HFF-Myc (cell line): ENCODE measurements around the gene SLC26A2.
A peak's percentile ranks its signal among the peaks of the same experiment; 100 is the strongest.

Source experiments
- DNase-seq: peaks from one replicate; pipeline ENCODE4 v3.0.0-alpha.2; 2011; ENCODE audit warnings: low read depth; ENCODE audit errors: extremely low read depth
- H3K4me3 ChIP-seq: replicated peaks from 2 replicates; pipeline ENCODE4 v1.5.1; 2011; ENCODE audit warnings: low read depth, mild to moderate bottlenecking, control low read depth, low read length
- TF ChIP-seq, protein P1 (sequence below): IDR thresholded peaks from 2 replicates; pipeline ENCODE4 v1.5.1; 2012; ENCODE audit warnings: mild to moderate bottlenecking, low read depth, low read length, control low read depth; ENCODE audit errors: missing control alignments

The SLC26A2 gene

GRCh38 chr5:149951138-149951749, 9.3 kb upstream of the SLC26A2 start:
- TF ChIP-seq, protein P1, sequence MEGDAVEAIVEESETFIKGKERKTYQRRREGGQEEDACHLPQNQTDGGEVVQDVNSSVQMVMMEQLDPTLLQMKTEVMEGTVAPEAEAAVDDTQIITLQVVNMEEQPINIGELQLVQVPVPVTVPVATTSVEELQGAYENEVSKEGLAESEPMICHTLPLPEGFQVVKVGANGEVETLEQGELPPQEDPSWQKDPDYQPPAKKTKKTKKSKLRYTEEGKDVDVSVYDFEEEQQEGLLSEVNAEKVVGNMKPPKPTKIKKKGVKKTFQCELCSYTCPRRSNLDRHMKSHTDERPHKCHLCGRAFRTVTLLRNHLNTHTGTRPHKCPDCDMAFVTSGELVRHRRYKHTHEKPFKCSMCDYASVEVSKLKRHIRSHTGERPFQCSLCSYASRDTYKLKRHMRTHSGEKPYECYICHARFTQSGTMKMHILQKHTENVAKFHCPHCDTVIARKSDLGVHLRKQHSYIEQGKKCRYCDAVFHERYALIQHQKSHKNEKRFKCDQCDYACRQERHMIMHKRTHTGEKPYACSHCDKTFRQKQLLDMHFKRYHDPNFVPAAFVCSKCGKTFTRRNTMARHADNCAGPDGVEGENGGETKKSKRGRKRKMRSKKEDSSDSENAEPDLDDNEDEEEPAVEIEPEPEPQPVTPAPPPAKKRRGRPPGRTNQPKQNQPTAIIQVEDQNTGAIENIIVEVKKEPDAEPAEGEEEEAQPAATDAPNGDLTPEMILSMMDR, result no peak
- no peak for DNase-seq
- no peak overlapping the region for H3K4me3 ChIP-seq

DNA sequence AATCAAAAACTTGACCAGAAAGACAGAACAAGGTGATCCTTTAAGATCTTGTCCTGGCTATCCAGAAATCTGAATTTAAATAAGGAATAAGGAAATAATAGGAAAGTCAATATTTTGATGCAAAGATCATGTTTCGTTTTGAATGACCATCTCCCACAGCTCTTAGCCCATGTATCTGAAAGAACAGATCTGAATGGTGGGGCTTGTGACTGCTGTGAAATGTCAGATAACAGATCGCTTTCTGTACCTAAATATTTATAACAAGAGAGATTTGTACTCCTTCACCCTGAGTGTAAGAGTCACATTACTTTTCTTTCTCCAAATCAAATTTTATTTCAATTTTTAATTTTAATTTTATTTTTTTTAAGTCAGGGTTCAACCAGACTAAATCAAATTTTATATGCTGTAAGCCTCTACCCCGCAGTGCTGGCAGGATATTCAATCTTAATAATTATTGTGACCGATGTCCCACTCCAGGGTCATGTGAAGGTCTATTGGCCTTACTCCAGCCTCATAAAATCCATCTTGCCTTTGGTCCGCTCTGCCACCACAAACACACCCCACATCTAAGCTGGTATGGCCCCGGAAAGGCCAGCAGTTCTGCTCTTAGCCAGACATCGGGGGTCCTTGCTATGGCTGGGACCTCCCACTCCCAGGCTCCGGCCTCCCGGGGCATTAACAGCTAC, 7.0 kb upstream of the SLC26A2 start:
- TF ChIP-seq, protein P1, result no peak
- no peak overlapping the region for H3K4me3 ChIP-seq
- no peak for DNase-seq

DNA sequence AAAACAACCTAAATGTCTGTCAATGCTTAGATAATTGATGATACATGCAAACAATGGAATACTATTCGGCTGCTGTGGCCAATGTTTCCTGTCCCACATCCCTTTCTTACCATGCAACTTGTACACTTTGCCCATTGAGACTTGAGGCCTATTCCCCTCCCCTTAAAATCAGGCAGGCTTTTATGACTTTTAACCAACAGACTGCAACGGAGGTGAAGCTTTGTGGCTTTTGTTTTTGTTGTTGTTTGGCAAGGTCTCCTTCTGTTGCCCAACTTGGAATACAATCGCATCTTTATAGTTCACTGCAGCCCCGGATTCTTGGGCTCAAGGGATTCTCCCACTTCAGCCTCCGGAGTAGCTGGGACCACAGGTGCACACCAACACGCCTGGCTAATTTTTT, 5.8 kb upstream of the SLC26A2 start:
- TF ChIP-seq, protein P1, result no peak
- DNase-seq, result no peak
- H3K4me3 ChIP-seq, result no peak overlapping the region

DNA sequence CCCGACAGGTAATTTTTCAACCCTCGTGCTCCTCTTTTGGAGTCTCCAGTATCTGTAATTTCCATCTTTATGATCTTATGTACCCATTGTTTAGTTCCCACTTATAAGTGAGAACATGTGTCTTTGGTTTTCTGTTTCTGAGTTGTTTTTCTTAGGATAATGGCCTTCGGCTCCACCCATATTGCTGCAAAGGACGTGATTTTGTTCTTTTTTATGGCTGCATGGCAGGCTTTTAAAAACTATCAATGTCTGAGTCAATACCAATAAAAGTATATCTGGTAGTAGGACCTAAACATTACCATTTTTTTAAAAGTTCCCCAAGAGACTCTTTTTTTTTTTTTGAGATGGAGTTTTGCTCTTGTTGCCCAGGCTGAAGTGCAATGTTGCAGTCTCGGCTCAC, 3.9 kb upstream of the SLC26A2 start:
- TF ChIP-seq, protein P1, result no peak
- DNase-seq, result peak; percentile 78

GRCh38 chr5:149957855-149958254, 2.7 kb upstream of the SLC26A2 start:
- peak; percentile 16 for DNase-seq
- H3K4me3 ChIP-seq, result no peak overlapping the region
- TF ChIP-seq, protein P1, result no peak

More for the DNA sequence above, 3.9 kb upstream of the SLC26A2 start:
- H3K4me3 ChIP-seq, result no peak overlapping the region

DNA sequence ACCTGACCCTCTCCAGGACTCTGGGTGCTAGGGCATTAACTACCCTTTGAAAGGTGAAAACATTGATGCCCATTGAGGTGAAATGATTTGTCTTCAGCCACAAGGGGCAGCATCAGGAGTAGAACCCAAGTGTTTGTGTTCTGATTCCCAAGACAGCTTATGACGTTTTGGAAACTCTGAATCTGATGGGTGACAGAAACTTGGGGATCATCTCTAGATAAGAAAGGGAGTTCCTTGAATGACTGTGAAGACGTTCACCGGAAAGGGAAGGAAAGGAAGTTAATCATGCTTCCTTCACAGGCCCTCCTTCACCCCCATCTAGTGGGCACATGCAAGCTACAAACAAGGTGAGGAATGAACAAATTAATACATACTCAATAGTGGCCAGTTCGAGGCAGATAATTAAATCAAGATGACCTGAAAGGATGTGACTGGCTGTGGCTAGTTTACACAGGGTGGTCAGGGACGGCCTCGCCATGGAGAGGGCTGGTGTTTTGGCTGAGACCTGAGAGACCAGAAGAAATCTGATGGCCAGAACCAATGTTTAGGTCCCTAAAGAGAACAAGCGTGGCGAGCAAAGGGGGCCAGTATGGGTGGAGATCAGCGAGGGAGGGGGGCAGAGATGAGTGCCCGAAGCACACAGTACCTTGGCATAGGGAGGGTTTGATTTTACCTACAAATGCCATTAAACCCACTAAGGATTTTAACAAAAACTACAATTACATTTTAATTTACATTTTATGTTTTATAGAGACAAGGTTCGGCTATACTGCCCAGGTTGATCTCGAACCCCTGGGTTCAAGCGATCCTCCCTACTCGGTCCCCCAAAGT, 937 bp upstream of the SLC26A2 start:
- DNase-seq, result peak; percentile 35

More for the DNA sequence above, 937 bp upstream of the SLC26A2 start:
- TF ChIP-seq, protein P1, result peak; percentile 58
- peak overlapping the region; percentile 62 for H3K4me3 ChIP-seq
